HG02798 (cell line): ENCODE results near the gene TSHZ3.

ENCODE experiments used
- ATAC-seq: cut with Tn5 transposase; IDR thresholded peaks from one replicate; pipeline ENCODE4 v1.9.1; 2021; ENCODE audit warnings: mild to moderate bottlenecking; ENCODE audit not compliant: unreplicated experiment, poor library complexity

Gene TSHZ3

DNA sequence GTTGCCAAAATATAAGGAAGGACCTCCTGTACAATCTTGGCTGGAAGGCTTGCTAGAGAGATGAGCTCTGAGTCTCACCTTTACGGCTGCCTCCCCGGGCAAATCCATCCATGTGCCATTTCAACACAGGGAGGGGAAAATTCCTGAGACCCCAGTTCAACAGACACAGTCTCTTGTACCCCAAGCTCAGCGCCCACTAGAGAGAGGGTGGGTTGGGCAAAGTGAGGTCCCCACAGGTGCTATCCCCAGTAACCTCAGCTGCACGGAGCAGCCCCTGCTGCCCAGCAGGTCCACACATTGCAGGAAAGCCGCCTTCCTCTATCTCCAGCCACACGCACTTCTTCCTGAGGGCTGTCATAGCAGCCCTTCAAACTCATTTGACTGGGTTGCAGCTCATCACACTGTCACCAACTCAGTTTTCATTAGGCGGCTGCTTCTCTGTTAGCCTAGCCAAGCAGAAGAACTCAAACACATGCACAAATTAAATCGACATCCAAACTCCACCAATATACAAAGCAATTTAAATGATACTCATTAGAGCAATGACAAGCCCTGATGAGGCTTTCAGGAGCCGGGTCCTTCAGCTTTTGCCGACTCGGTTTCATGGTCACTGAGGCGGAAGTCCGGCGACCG, 80.4 kb downstream of the TSHZ3 start:
- no peak for ATAC-seq

DNA sequence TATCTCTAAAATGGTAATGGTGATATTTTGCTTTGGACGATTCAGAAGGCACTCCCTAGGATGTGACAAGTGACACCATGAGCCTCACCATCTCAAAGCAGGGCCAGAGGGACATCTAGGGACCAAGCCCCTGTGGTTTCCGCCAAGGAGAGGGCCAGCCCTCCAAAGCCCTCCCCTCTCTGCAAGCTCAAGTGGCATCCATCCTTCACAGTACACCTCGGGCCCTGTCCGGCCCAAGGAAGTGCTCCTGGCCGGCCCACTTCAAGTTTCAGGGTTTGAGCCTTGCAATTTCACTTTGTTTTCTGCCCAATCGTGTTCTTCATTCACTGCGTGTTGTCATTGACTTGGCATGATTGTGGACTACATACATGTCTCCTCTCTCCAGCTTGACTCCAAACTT, 82.5 kb downstream of the TSHZ3 start:
- ATAC-seq: no peak

DNA sequence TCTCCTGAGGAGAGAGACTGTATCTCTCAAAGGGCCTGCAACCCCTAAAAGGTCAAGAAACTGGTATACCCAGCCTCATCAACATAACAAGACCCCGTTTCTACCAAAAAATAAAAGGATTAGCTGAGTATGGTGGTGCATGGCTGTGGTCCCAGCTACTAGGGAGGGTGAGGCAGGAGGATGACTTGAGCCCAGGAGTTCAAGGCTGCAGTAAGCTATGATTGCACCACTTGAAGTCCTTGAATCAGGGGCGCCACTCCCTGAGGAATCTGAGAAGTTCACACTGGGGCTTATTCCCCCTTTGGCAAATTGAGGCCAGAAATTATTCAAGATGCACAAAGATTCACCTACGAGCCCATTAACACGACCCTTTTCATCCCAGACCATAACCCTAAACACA, 83.0 kb downstream of the TSHZ3 start:
- ATAC-seq: no peak

DNA sequence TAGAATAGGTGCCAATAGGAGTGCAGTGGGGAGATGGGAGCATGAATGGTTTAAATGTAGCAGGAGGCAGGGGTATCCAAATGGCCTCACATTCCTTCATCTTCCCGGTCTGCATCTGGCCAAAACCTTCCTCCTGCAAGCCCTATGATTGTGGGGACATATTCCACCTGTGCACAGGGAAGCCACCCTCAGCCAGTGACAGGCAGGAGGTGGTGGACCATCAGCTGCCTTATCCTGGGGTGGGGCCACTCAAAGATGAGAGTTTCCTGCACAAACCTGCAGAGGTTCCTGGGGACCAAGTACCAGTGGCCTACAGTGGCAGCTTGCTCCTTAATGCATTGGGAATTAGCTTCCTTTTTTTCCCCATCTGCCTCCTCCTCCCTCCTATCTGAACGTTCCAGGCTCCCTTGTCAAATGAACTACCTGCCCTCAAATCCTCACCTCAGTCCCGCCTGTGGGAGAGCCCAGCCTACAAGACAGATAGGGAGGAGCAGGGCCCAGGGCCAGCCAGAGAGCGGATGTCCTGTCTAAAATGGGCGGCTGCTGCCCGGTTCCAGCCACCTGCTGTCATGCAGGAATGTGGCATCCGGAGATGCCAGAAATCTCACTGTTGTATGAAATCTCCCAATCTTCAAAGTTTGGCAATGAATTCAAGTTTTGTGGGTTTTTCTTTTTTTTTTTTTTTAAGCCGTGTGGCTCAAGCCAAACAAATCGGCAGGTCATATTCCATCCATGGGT, 85.0 kb downstream of the TSHZ3 start:
- no peak for ATAC-seq

DNA sequence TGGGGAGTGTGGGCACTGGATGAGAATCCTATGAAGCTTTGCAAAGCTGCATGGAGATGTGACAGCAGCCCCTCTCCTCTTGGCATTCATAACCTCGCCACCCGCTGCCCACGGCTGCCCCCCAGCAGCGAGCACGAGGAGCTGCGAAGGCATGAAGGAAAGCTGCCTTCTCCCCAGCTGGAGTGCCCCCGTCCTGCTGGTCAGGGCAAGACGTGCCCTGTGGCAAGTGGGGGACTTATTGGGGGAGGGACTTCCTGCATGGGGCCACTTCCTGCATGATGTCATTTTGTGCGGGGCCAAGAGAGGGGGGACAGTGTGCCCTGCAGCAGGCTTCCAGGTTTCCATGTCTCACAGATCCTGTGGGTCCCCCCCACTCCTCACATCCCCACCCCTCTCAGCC, 85.9 kb downstream of the TSHZ3 start:
- no peak for ATAC-seq

DNA sequence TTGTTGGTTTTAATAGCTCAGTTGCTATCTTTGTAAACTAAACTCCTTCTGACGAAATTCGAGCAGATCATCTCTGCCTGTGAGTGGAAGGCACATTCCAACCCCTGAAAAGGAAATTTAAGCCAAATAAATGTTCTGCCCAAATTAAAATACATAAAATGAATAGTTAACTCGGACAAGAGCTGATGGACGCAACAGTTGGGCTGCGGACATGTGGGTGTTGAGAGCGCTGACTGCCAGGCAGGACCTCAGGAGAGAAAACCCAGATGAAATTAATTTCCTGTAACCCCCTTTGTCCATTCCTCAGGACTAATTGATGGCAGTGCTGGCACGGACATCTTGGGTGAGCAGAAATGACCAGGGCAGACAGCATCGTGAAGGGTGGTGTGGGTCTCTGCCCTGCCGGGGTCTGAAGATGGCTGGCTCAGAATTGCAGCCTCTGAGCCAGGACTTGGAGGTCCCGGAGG, 86.5 kb downstream of the TSHZ3 start:
- no peak for ATAC-seq

DNA sequence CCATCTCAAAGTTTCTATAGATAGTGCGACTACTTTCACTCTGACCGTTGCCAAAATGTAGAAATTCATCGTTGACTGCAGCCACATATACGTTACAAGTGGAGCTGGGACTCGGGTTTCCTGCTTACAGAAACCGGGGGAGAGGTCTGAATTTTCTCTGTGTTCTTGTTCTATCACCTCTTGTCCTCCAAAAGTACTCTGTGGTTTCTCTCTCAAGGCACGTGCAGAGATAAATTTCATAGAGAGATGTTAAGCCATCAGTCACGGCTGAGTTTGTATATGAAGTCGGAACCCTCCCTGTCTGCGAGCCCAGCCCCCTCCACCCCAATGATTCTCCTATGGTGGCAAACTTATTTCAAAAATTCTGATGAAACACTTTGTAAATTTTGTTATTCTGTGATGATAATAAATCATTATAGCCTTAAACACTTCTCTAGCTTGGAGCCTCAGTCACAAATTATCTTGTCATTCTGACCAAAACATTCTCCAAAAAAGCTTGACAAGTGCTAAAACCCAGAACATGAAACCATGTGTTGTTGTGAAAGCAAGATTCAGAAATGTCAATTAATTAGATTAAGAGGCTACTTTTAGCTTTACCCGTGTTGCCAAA, 87.5 kb downstream of the TSHZ3 start:
- ATAC-seq: no peak

DNA sequence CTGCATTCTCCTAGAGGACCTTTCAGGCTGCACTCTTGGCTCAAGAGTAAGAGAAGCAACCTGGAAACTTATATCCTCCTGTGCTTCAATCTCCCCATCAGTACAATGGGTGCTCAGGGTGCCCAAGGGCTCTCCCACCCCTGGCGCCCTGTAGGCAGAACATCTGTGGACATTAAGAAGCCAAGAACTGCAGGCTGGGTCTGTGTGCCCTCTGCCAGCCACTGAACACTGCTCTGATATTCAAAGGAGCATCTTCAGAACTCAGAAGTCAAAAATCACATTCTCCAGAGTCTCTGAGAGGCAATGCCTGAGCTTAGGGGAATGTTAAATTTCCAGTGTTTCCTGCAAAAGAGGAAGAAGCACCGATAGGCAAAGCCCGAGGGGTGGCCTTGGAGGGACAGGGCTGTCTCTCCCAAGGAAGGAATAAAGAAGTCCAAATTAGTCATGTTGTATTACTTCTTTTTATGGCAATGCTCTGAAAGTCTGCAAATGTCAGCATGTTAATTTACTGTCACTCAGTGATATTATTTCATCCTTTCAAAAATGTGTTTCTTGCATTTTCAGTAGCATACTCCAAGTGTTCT, 88.1 kb downstream of the TSHZ3 start:
- no peak for ATAC-seq

DNA sequence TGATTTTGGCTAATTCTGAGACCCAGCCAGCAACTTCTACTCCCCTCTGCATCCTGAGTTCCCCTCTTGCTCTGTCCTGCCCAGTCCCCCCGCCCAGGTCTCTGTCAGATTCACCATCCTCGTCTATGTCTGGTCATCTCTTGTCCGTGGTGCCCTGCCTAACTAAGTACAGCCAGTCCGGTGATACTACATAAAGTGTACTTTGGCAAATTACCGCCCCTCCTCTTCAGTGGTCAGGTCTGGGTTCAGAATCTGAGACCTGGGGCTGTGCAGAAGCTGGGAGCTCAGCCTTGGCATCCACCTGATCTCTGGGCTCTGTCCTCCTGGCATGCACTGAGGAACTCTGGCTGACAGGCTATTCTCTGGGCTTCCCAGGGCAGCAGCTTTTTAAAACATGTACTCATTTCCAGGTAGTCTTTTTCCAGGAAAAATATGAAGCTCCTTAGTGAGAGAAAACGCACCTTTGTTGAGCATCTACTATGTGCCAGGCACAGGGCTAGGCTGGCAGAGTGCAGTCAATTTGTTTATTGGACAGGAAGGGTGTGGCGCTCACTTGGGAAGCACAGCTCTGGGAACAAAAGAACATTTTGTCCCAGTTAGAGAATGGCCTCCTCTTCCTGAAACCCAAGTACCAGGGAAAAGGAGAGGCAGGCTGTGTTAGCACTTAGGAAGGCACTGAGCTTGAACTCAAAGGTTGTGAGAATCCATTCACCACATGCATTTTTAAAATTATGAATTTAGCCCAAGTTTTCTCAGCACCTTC, 88.9 kb downstream of the TSHZ3 start:
- ATAC-seq: no peak

DNA sequence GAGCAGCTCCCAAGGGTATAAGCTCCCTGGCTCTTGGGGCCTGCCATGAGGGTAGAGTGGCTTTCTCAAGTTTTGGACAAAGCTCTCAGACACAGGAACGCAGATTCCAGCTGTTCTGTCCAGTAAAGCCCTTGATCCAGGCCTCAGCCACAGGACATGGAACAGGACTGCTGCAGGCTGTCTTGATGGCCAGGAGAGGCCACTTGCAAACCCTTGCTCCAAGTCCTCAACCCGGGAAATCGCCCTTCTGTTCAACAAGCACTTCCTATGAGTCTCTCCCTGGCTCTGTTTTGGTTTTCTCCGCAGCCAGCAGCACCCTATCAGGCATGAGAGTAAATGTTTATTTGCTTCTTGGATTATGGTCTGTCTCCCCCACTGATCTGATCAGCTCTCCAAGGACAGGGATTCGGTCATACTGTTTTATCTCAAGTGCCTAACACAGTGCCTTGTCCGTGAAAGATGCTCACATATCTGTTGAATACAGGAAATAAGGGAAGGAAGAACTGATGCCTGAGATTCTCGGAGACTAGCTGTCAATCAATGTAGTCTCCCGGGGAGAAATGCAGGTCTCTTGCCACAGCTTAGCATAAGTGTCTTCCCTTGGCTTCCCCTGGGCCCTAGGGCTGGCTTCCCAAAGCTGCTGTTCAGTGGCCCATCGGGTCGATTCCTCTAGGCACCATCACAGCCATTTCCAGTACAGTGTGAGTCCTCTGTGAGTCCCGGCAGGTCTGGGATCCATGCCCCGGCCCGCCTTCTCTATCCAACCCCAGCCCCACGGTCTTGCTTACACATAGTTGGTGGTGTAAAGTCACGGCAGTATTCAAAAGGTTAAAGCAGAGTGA, 90.8 kb downstream of the TSHZ3 start:
- ATAC-seq: no peak

DNA sequence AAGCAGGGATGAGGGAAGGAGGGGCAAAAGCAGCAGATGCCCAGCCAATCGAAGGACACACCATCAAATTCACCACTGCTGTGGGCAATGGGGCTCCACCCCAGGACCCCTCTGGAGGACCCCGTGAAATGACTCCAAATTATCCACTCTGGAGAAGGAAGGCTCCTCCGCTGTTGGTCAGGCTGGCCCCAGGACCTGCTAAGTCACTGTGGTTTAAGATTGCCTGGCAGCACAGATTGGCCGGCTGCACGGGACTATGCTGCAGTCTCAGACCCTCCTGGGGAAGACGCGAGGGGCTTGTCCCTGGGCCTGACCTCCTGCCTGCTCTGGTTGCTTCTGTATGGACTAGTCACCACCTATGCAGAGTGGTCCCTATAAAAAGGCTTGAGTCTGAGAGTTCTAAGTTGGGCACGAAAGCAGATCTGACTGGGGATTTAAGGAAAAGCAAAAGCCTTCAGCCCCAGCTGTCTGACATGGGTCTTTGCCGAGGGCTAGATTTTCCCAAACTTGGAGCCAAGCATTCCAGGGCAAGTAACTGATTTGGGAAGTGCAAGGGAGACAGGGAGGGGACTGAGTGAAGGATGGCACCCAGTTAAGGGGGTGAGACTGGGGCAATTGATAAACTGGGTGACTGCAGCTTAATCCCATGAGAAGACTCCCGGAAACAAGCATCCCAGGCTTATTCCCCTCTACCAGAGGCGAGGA, 91.7 kb downstream of the TSHZ3 start:
- no peak for ATAC-seq

DNA sequence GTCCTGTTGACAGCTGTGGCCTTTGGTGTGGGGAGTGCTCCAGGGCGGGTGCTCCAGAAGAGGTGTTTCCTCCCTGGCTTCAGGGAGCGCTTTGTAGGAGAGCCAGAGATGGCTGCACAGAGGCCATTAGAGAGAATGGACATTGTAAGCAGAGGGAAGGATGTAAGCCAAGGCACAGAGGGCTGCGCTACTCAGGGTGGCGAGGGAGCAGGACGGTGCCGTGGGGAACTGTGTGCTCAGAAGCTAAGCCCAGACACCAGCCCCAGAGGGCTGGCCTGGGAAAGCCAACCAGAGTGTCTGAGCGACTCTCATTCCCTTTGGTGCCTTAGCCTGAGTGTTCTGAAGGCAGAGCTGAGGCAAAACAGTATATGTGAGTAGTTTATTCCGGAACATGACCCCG, 92.2 kb downstream of the TSHZ3 start:
- ATAC-seq: no peak

DNA sequence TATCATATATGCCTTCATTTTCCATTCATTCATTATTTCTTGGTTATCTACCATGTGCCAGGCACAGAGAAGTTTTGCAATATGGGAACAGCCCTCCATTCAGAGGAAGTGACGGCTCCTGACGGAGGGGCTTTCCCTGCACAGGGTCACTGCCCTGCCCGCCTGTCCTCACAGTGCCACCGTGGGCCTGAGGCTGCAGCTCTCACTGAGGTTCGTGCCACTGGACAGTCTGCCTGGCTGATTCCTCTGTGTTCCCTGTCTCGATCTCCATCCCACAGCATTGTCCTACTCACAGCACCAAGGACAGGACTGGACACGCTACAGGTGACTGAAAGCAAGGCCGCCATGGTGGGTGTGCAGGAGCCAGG, 92.7 kb downstream of the TSHZ3 start:
- no peak for ATAC-seq

DNA sequence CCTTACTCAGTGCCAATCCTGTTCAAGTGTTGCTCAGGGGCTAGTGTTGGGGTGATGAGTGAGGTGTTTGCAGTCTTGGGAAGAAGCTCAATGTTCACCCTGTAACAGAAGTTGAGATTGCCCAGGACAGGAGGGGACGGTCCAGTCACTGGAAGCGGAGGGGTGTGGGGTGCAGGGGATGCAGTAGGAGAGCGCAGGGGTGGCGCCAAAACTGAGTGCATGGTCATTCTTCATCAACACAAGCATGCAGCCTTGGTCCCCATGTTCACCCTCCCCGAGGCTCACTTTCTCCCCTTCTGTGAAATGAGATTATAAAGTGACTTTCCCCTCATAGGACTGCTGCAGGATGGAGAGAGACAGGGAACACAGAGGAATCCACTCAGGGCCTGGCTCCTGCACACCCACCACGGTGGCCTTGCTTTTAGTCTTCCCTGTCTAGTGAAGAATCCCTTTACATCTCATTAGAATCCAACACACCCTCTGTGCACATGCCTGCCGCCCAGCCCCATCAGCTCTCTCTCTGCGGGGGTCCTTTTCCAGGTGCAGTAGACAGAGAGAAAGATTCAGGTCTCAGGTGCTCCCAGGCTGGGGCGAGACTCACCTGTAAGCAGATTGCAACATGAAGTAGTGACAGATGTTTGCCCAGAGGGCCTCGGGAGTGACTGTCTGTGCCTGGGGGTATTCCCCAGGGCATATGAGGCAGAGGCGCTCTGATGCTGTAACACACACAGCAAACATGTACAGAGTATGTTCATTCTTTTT, 93.2 kb downstream of the TSHZ3 start:
- ATAC-seq: no peak

DNA sequence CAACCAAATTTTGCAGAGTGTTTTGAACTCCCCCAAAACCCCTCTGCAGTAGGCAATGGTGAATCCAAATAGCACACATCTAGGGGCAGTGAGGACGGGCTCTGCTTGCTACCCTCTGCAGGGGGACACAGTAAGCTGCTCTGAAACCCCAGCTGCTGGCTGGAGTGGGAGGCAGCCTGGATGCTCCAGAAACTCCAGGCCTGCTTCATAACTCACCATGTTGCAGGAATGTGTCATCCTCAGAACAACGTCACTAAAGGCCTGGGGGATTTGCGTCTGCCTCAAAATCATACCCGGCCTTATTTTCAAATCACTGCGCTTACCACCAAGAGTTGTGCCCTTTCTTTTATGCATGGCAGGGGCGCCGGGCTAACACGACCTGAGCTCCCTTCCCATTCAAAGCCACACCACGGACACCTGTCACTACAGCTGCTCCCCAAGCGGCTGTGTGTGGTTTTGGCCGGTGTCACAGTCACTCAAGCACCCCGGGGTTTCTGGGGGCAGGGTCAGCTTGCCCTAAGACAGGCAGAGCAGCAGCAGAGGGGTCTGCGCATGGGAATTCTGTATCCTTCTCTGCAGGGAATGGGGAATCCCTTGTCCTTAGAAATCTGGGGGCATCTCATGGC, 93.9 kb downstream of the TSHZ3 start:
- ATAC-seq: no peak

DNA sequence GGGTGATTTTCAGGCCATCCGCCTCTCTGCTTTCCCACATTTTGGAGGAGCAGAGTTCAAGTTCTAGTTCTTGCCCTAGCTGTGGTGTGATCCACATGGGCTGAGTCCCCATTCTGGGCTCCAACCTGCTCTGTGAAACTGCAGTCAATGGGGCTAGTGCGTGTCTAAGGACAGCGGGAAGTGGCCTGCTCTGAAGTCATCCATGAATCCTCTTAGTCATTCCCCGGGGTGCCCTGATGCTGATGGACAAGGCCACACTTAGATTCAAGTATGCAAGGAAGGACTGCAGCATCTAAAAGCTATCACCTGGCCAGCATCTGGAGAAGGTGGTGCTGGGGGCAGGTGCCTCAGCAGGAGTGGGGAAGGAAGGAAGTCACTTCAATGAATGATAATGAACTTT, 94.6 kb downstream of the TSHZ3 start:
- no peak for ATAC-seq

DNA sequence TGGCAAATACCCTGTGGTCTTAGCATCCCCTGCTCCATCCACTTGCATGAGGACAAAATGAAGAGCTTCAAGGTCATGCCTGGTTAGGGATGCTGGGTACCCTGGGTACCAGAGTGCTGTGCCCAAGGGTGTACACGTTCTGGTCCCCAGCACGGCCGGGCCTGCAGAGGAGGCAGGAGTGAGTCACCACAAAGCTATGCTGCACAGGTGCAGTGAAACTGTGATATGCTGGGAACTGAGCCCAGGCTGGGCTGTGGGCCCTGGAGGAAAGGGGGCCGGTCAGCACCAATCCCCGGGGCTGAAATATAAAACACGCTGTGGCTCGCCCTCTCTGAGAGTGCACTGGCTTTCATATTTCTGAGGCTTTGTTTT, 95.1 kb downstream of the TSHZ3 start:
- ATAC-seq: no peak

DNA sequence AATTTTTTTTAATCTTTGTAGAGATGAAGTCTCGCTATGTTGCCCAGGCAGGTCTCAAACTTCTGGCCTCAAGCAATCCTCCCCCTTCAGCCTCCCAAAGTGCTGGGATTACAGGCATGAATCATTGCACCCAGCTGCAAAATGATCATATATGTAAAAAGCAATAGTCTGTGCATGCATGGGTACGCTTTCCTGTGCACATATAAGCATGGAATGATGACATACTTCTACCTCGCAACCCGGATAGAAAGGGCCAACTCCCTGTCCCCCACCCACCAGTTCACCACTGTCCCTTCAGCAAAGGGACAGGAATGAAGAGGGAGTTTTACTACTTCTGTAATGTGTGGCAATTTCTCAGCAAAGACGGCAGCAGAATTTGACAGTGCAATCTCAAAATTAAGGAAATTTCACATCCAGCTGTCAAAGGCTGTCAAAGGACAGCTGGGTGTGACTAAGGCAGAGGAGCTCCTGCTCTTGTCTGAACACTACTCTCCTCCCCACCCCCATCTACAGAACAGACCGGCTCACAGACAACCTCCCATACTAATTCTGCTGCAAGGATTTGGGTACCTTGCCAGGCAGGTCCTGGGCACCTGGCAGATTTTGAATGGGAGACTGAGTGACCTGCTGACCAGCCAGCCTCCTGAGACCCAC, 95.6 kb downstream of the TSHZ3 start:
- ATAC-seq: no peak
